Ectodermal cell (in vitro differentiated cells): ENCODE results near the gene MON1A.
"Not testable (repeated sequence)": the region's sequence is repeated elsewhere in the genome, so short reads cannot be mapped to it uniquely, and the experiment has no call there.

Source experiments
- H3K27ac ChIP-seq: 2 replicates; pipeline ENCODE4 v1.7.0; 2013; ENCODE audit warnings: mild to moderate bottlenecking, low read depth, low read length; ENCODE audit not compliant: insufficient read depth, poor library complexity, severe bottlenecking
- H3K27me3 ChIP-seq: 2 replicates; pipeline ENCODE4 v1.7.0; 2013; ENCODE audit warnings: mild to moderate bottlenecking, low read length; ENCODE audit not compliant: insufficient read depth, control insufficient read depth, poor library complexity, severe bottlenecking
- H3K36me3 ChIP-seq: one replicate; pipeline ENCODE4 v1.7.0; 2013; ENCODE audit warnings: low read length; ENCODE audit not compliant: control insufficient read depth, insufficient read depth
- H3K4me1 ChIP-seq: one replicate; pipeline ENCODE4 v1.7.0; 2013; ENCODE audit warnings: low read length; ENCODE audit not compliant: control insufficient read depth, insufficient read depth
- H3K4me3 ChIP-seq: 2 replicates; pipeline ENCODE4 v1.7.0; 2013; ENCODE audit warnings: low read depth, low read length, control low read depth; ENCODE audit not compliant: insufficient read depth
- H3K9me3 ChIP-seq: 2 replicates; pipeline ENCODE4 v1.7.0; 2013; ENCODE audit warnings: mild to moderate bottlenecking, low read length, moderate library complexity; ENCODE audit not compliant: control insufficient read depth
- WGBS, 2 experiments: methylation state at CpG; one replicate each; pipeline ENCODE4 v1.1.7; 2013; ENCODE audit warnings: missing lambda C conversion rate in 2 of 2; 5-methylcytosine and 5-hydroxymethylcytosine counted together

MON1A gene

GRCh38 chr3:49924683-49925082 is 4.9 kb downstream of the MON1A start:
- no peak overlapping the region for H3K27ac ChIP-seq
- no peaks in the 10 kb centered on the region for H3K4me1 ChIP-seq
- no peak overlapping the region for H3K4me3 ChIP-seq
- H3K9me3 ChIP-seq: no peaks in the 10 kb centered on the region
- WGBS, 2 experiments: 88 to 94% methylated on average over 2 of the region's 2 CpGs
- H3K36me3 ChIP-seq: no peaks in the 10 kb centered on the region
- H3K27me3 ChIP-seq: no peaks in the 10 kb centered on the region

GRCh38 chr3:49917806-49918590 is 11.6 kb downstream of the MON1A start:
- H3K27ac ChIP-seq, H3K4me3 ChIP-seq, H3K4me1 ChIP-seq, H3K36me3 ChIP-seq, H3K9me3 ChIP-seq, H3K27me3 ChIP-seq: not testable (repeated sequence)
- WGBS, 2 experiments: 92 to 96% methylated on average over 19 of the region's 19 CpGs

GRCh38 chr3:49916686-49917085 is 12.9 kb downstream of the MON1A start:
- Histone ChIP-seq H3K36me3 (no peaks in the 10 kb centered on the region), H3K4me1 (no peaks in the 10 kb centered on the region), H3K9me3 (no peaks in the 10 kb centered on the region), H3K27ac (no peak overlapping the region), H3K27me3 (no peaks in the 10 kb centered on the region), H3K4me3 (no peak overlapping the region)
- WGBS, 2 experiments: 96% methylated on average over 5 of the region's 5 CpGs

- Histone ChIP-seq H3K27ac (no peak overlapping the region), H3K27me3 (peaks cover 4% of the 10 kb centered on the region), H3K9me3 (no peaks in the 10 kb centered on the region), H3K4me1 (no peaks in the 10 kb centered on the region), H3K4me3 (no peak overlapping the region), H3K36me3 (no peaks in the 10 kb centered on the region)
- 93 to 97% methylated on average over 2 of the region's 2 CpGs for WGBS, 2 experiments
These were observed 14.7 kb downstream of the MON1A start for GRCh38 chr3:49914906-49915305.

GRCh38 chr3:49912881-49913281 is 16.7 kb downstream of the MON1A start:
- no peaks in the 10 kb centered on the region for H3K9me3 ChIP-seq
- H3K27me3 ChIP-seq: peaks cover 11% of the 10 kb centered on the region
- no peak overlapping the region for H3K4me3 ChIP-seq
- no peaks in the 10 kb centered on the region for H3K4me1 ChIP-seq
- H3K36me3 ChIP-seq: no peaks in the 10 kb centered on the region
- H3K27ac ChIP-seq: no peak overlapping the region
- WGBS, 2 experiments: 89 to 94% methylated on average over 4 of the region's 4 CpGs

GRCh38 chr3:49911611-49912010 is 18.0 kb downstream of the MON1A start:
- no peaks in the 10 kb centered on the region for H3K4me1 ChIP-seq
- 94 to 95% methylated on average over 15 of the region's 15 CpGs for WGBS, 2 experiments

GRCh38 chr3:49911124-49911420 is 18.5 kb downstream of the MON1A start:
- no peak overlapping the region for H3K27ac ChIP-seq
- H3K4me1 ChIP-seq: no peaks in the 10 kb centered on the region
- H3K9me3 ChIP-seq: no peaks in the 10 kb centered on the region
- no peak overlapping the region for H3K4me3 ChIP-seq
- 89 to 95% methylated on average over 2 of the region's 2 CpGs for WGBS, 2 experiments
- peaks cover 11% of the 10 kb centered on the region for H3K27me3 ChIP-seq
- no peaks in the 10 kb centered on the region for H3K36me3 ChIP-seq

More at GRCh38 chr3:49911611-49912010, 18.0 kb downstream of the MON1A start:
- Histone ChIP-seq H3K36me3 (no peaks in the 10 kb centered on the region), H3K4me3 (no peak overlapping the region), H3K27ac (no peak overlapping the region), H3K27me3 (peaks cover 11% of the 10 kb centered on the region), H3K9me3 (no peaks in the 10 kb centered on the region)

- WGBS, 2 experiments: 58 to 61% methylated on average over 48 of the region's 48 CpGs
- H3K27ac ChIP-seq: no peak overlapping the region
- H3K36me3 ChIP-seq: no peaks in the 10 kb centered on the region
- peak overlapping the region; percentile 18 for H3K4me3 ChIP-seq
- H3K4me1 ChIP-seq: no peaks in the 10 kb centered on the region
- no peaks in the 10 kb centered on the region for H3K9me3 ChIP-seq
- peaks cover 11% of the 10 kb centered on the region for H3K27me3 ChIP-seq
These were observed 19.0 kb downstream of the MON1A start for GRCh38 chr3:49910409-49911123.

GRCh38 chr3:49908373-49909199 is 21.0 kb downstream of the MON1A start:
- H3K4me3 ChIP-seq: no peak overlapping the region
- WGBS, 2 experiments: 82 to 86% methylated on average over 14 of the region's 14 CpGs
- H3K36me3 ChIP-seq: no peaks in the 10 kb centered on the region
- H3K9me3 ChIP-seq: no peaks in the 10 kb centered on the region
- H3K4me1 ChIP-seq: peaks cover 5% of the 10 kb centered on the region
- no peak overlapping the region for H3K27ac ChIP-seq
- peaks cover 11% of the 10 kb centered on the region for H3K27me3 ChIP-seq
